Measurements from ENCODE around the gene TAX1BP3. TPM values are rescaled to one million over a fixed set of nuclear protein-coding genes. Genes with fewer than 3 reads are reported as not detected.

TAX1BP3 gene
- total and polyA plus RNA-seq, 8 donors, result 52.7 to 267 (median 120) TPM

- Histone ChIP-seq H3K27ac (no peak overlapping the region), H3K4me1 (peaks cover 0 to 7% (median 3%) of the 10 kb centered on the region in 4 donors), H3K9me3 (no peaks in the 10 kb centered on the region), H3K36me3 (peaks cover 5 to 83% (median 72%) of the 10 kb centered on the region in 4 donors), H3K4me3 (no peak overlapping the region), H3K27me3 (no peaks in the 10 kb centered on the region)
- TF ChIP-seq CTCF (IDR thresholded peaks at IDR 0.05) (peak in 5 of 7 experiments; percentile 17 to 54 (median 29)), POLR2AphosphoS5 (IDR thresholded peaks at IDR 0.05) (peak in 1 of 3 donors; percentile 36), POLR2A (IDR thresholded peaks at IDR 0.05) (no peak)
- WGBS, 5 donors, result 58 to 67% (median 62%) methylated on average over 20 of the region's 20 CpGs
- intact Hi-C loops (cut with DNase I; ENCODE audit: low total_unique reads), result no loop called here
- DNase-seq, result peak; percentile 72 to 89
Observed at GRCh38 chr17:3647769-3648555, 20.4 kb downstream of the TAX1BP3 start.

- intact Hi-C loops (cut with DNase I; ENCODE audit: low total_unique reads), result no loop called here
Observed at GRCh38 chr17:3647251-3647650, 21.1 kb downstream of the TAX1BP3 start.

GRCh38 chr17:3645310-3645709, 23.1 kb downstream of the TAX1BP3 start:
- H3K27me3 ChIP-seq, result no peaks in the 10 kb centered on the region
- peaks cover 4 to 25% (median 14%) of the 10 kb centered on the region in 4 donors for H3K4me1 ChIP-seq
- no peak for DNase-seq
- intact Hi-C loops (cut with DNase I; ENCODE audit: low total_unique reads), result no loop called here
- no peak overlapping the region for H3K27ac ChIP-seq
- no peaks in the 10 kb centered on the region for H3K9me3 ChIP-seq
- no peak overlapping the region for H3K4me3 ChIP-seq
- TF ChIP-seq POLR2A (IDR thresholded peaks at IDR 0.05), result no peak
- TF ChIP-seq CTCF (IDR thresholded peaks at IDR 0.05), result no peak
- TF ChIP-seq POLR2AphosphoS5 (IDR thresholded peaks at IDR 0.05), result no peak
- no peak for TF ChIP-seq EP300 (IDR thresholded peaks at IDR 0.05)
- peaks cover 5 to 82% (median 69%) of the 10 kb centered on the region in 4 donors for H3K36me3 ChIP-seq
- 55 to 83% (median 82%) methylated on average over 5 of the region's 5 CpGs for WGBS, 5 donors

More at GRCh38 chr17:3647251-3647650, 21.1 kb downstream of the TAX1BP3 start:
- Histone ChIP-seq H3K27me3 (no peaks in the 10 kb centered on the region), H3K36me3 (peaks cover 5 to 88% (median 77%) of the 10 kb centered on the region in 4 donors), H3K27ac (no peak overlapping the region), H3K9me3 (no peaks in the 10 kb centered on the region), H3K4me3 (no peak overlapping the region), H3K4me1 (peaks cover 0 to 9% (median 3%) of the 10 kb centered on the region in 4 donors)
- DNase-seq, result no peak
- TF ChIP-seq POLR2A (IDR thresholded peaks at IDR 0.05) (no peak), EP300 (IDR thresholded peaks at IDR 0.05) (no peak), POLR2AphosphoS5 (IDR thresholded peaks at IDR 0.05) (no peak), CTCF (IDR thresholded peaks at IDR 0.05) (no peak)
- WGBS, 5 donors, result 68 to 87% (median 74%) methylated on average over 12 of the region's 12 CpGs

GRCh38 chr17:3643889-3644349, 24.5 kb downstream of the TAX1BP3 start:
- TF ChIP-seq CTCF (IDR thresholded peaks at IDR 0.05), result no peak
- no peak for TF ChIP-seq POLR2A (IDR thresholded peaks at IDR 0.05)
- TF ChIP-seq POLR2AphosphoS5 (IDR thresholded peaks at IDR 0.05), result no peak
- no peak for TF ChIP-seq EP300 (IDR thresholded peaks at IDR 0.05)
- peaks cover 2 to 75% (median 56%) of the 10 kb centered on the region in 4 donors for H3K36me3 ChIP-seq
- H3K4me1 ChIP-seq, result peaks cover 4 to 34% (median 20%) of the 10 kb centered on the region in 4 donors
- H3K27ac ChIP-seq, result no peak overlapping the region
- H3K4me3 ChIP-seq, result no peak overlapping the region
- DNase-seq, result no peak
- intact Hi-C loops (cut with DNase I; ENCODE audit: low total_unique reads), result no loop called here
- H3K27me3 ChIP-seq, result no peaks in the 10 kb centered on the region
- WGBS, 5 donors, result 85 to 95% (median 92%) methylated on average over 4 of the region's 4 CpGs
- H3K9me3 ChIP-seq, result no peaks in the 10 kb centered on the region

Data from stomach (tissue), 9 donors.